WI38 (cell line): ENCODE data around the gene RXFP4.

Experiments used
- H3K4me3 ChIP-seq: 2 replicates; pipeline ENCODE4 v1.5.1; 2011; ENCODE audit warnings: low read depth, mild to moderate bottlenecking, control low read depth, low read length
- CTCF ChIP-seq: IDR thresholded peaks from 2 replicates; pipeline ENCODE4 v1.5.1; 2012; ENCODE audit warnings: low read depth, mild to moderate bottlenecking, control low read depth, low read length

RXFP4 gene

GRCh38 chr1:155964193-155964592 is 22.8 kb downstream of the RXFP4 start:
- no peak overlapping the region for H3K4me3 ChIP-seq
- no peak for TF ChIP-seq CTCF

GRCh38 chr1:155966135-155966534 is 24.7 kb downstream of the RXFP4 start:
- H3K4me3 ChIP-seq = no peak overlapping the region
- TF ChIP-seq CTCF = no peak

- TF ChIP-seq CTCF = no peak
- no peak overlapping the region for H3K4me3 ChIP-seq
These were observed 25.3 kb downstream of the RXFP4 start for GRCh38 chr1:155966750-155967149.

GRCh38 chr1:155967341-155968050 is 26.1 kb downstream of the RXFP4 start:
- TF ChIP-seq CTCF = no peak
- H3K4me3 ChIP-seq = no peak overlapping the region

DNA sequence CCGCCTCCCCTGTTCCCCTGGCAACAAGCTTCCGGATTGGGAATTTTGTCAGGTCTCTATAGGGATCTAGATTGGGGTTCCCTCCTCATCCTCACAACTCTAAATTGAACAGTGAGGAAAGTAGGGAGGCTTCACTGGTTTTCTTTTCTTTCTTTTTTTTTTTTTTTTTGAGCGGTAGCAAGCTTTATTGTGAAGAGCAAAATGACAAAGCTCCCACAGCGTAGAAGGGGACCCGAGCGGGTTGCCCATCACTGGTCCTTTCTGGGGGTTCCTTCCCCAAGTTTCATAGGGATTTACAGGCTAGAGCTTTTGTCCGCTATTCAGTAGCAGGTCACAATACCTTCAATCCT is 26.6 kb downstream of the RXFP4 start:
- H3K4me3 ChIP-seq = no peak overlapping the region
- no peak for TF ChIP-seq CTCF

GRCh38 chr1:155968670-155969069 is 27.2 kb downstream of the RXFP4 start:
- TF ChIP-seq CTCF = no peak
- no peak overlapping the region for H3K4me3 ChIP-seq

DNA sequence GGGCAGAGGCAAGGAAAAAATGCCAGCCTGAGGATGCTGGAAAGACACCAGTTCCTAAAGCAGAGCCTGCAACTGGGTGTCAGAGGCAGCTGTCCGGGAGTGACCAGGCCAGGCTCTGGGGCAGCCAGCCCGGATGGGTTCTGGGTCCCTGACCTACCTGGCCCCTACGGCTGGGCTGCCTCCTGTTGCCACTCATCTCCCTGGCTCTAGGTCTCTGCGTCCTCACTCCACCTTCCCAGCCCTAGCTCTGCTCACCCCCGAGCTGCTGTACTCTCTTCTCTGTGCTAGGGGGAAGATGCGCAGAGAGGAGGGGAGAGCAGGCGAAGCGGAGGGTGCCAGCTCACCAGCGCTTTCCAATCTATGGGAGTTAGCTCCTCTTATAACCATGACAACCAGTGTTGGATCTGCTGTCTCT is 27.9 kb downstream of the RXFP4 start:
- TF ChIP-seq CTCF = no peak
- H3K4me3 ChIP-seq = no peak overlapping the region
